ENCODE data around the gene MAP4K2. TPM values are rescaled to one million over a fixed set of nuclear protein-coding genes. Genes with fewer than 3 reads are reported as not detected.

The MAP4K2 gene
- total and polyA plus RNA-seq, 7 donors: 3.0 to 6.7 (median 4.5) TPM

GRCh38 chr11:64838600-64839334, 35.8 kb upstream of the MAP4K2 start:
- no peak for TF ChIP-seq CTCF (IDR thresholded peaks at IDR 0.05)
- H3K4me3 ChIP-seq: no peak overlapping the region
- no peaks in the 10 kb centered on the region for H3K4me1 ChIP-seq
- DNase-seq: no peak
- H3K27me3 ChIP-seq (ENCODE audit: insufficient read depth in 3 of 3, low read length in 2 of 3): no peaks in the 10 kb centered on the region
- no peaks in the 10 kb centered on the region for H3K9me3 ChIP-seq
- 90 to 92% (median 91%) methylated on average over 28 of the region's 28 CpGs for WGBS, 3 donors
- H3K36me3 ChIP-seq (ENCODE audit: insufficient read depth in 1 of 2, low read depth in 1 of 2): no peaks in the 10 kb centered on the region
- intact Hi-C loops (cut with DNase I): no loop called here
- ATAC-seq: no peak
- H3K27ac ChIP-seq: no peak overlapping the region

GRCh38 chr11:64837887-64838351, 34.9 kb upstream of the MAP4K2 start:
- H3K9me3 ChIP-seq: no peaks in the 10 kb centered on the region
- H3K36me3 ChIP-seq (ENCODE audit: insufficient read depth in 1 of 2, low read depth in 1 of 2): no peaks in the 10 kb centered on the region
- no peaks in the 10 kb centered on the region for H3K4me1 ChIP-seq
- DNase-seq (no peak), ATAC-seq (no peak)
- WGBS, 3 donors: 90 to 95% (median 92%) methylated on average over 9 to 10 of the region's 10 CpGs
- H3K27me3 ChIP-seq (ENCODE audit: insufficient read depth in 3 of 3, low read length in 2 of 3): no peaks in the 10 kb centered on the region
- no peak overlapping the region for H3K27ac ChIP-seq
- intact Hi-C loops (cut with DNase I): no loop called here
- TF ChIP-seq CTCF (IDR thresholded peaks at IDR 0.05): no peak
- H3K4me3 ChIP-seq: no peak overlapping the region

- Histone ChIP-seq H3K4me3 (no peak overlapping the region), H3K9me3 (no peaks in the 10 kb centered on the region), H3K27me3 (ENCODE audit: insufficient read depth in 3 of 3, low read length in 2 of 3) (no peaks in the 10 kb centered on the region), H3K4me1 (no peaks in the 10 kb centered on the region), H3K36me3 (ENCODE audit: insufficient read depth in 1 of 2, low read depth in 1 of 2) (no peaks in the 10 kb centered on the region), H3K27ac (no peak overlapping the region)
- ATAC-seq: no peak
- no peak for TF ChIP-seq CTCF (IDR thresholded peaks at IDR 0.05)
- intact Hi-C loops (cut with DNase I): no loop called here
- no peak for DNase-seq
- WGBS, 3 donors: 75 to 90% (median 82%) methylated on average over 11 to 16 of the region's 16 CpGs
Observed at GRCh38 chr11:64836448-64837072, 33.5 kb upstream of the MAP4K2 start.

- no peak overlapping the region for H3K4me3 ChIP-seq
- ATAC-seq: no peak
- no peak overlapping the region for H3K27ac ChIP-seq
- H3K36me3 ChIP-seq (ENCODE audit: insufficient read depth in 1 of 2, low read depth in 1 of 2): no peaks in the 10 kb centered on the region
- intact Hi-C loops (cut with DNase I): no loop called here
- TF ChIP-seq CTCF (IDR thresholded peaks at IDR 0.05): no peak
- no peak for DNase-seq
- no peaks in the 10 kb centered on the region for H3K27me3 ChIP-seq (ENCODE audit: insufficient read depth in 3 of 3, low read length in 2 of 3)
- WGBS, 3 donors: 84 to 88% (median 86%) methylated on average over 13 to 17 of the region's 17 CpGs
- H3K9me3 ChIP-seq: no peaks in the 10 kb centered on the region
- H3K4me1 ChIP-seq: no peaks in the 10 kb centered on the region
Observed at GRCh38 chr11:64835616-64836447, 32.8 kb upstream of the MAP4K2 start.

All from psoas muscle (tissue), 8 donors.